Effector memory CD4-positive, alpha-beta T cell (primary cell): ENCODE measurements around the gene HTR3C.
"Not testable (repeated sequence)": the region's sequence is repeated elsewhere in the genome, so short reads cannot be mapped to it uniquely, and the experiment has no call there.

Source experiments
- DNase-seq, 3 donors: peaks; one replicate each; pipeline ENCODE4 v3.0.0-alpha.2; 2020
- H3K27ac ChIP-seq: 2 replicates; pipeline ENCODE4 v1.7.0; 2013; ENCODE audit warnings: mild to moderate bottlenecking, low read length, moderate library complexity; ENCODE audit not compliant: insufficient read depth, poor library complexity, severe bottlenecking
- H3K27me3 ChIP-seq: replicated peaks from 2 replicates; pipeline ENCODE4 v1.7.0; 2013; ENCODE audit warnings: mild to moderate bottlenecking, low read length; ENCODE audit not compliant: insufficient read depth, control insufficient read depth, poor library complexity, severe bottlenecking
- H3K36me3 ChIP-seq: 2 replicates; pipeline ENCODE4 v1.7.0; 2013; ENCODE audit warnings: mild to moderate bottlenecking, low read length, moderate library complexity; ENCODE audit not compliant: control insufficient read depth, insufficient read depth
- H3K4me1 ChIP-seq: 2 replicates; pipeline ENCODE4 v1.7.0; 2013; ENCODE audit warnings: low read length, mild to moderate bottlenecking; ENCODE audit not compliant: control insufficient read depth, insufficient read depth, poor library complexity, severe bottlenecking
- H3K4me3 ChIP-seq: 2 replicates; pipeline ENCODE4 v1.7.0; 2013; ENCODE audit warnings: low read length, low read depth, mild to moderate bottlenecking; ENCODE audit not compliant: insufficient read depth, poor library complexity, severe bottlenecking
- H3K9me3 ChIP-seq: 2 replicates; pipeline ENCODE4 v1.7.0; 2013; ENCODE audit warnings: mild to moderate bottlenecking, low read length, moderate library complexity; ENCODE audit not compliant: control insufficient read depth

HTR3C gene

DNA sequence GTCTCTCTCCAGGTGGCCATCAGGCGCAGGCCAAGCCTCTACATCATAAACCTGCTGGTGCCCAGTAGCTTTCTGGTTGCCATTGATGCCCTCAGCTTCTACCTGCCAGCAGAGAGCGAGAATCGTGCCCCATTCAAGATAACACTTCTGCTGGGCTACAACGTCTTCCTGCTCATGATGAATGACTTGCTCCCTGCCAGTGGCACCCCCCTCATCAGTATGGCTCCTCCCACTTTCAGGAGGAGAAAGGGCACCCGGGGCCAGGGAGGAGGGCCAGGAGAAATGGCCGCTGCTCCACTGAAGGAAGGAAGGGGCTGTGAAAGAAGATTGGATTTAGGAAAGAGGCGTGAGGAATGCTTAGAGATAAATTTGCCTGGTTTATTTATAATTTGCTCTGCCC, 6.6 kb downstream of the HTR3C start:
- no peaks in the 10 kb centered on the region for H3K36me3 ChIP-seq
- no peak overlapping the region for H3K27ac ChIP-seq
- H3K27me3 ChIP-seq, result no peaks in the 10 kb centered on the region

DNA sequence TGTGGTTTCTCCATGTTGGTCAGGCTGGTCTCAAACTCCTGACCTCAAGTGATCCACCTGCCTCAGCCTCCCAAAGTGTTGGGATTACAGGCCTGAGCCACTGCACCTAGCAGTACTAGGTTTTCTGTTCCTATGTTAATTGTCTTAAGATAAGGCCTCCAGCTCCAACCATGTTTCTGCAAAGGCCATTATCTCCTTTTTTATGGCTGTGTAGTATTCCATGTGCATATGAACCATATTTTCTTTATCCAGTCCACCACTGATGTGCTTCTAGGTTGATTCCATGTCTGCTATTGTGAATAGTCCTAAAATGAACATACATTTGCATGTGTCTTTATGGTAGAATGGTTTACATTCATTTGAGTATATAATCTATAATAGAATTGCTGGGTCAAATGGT, 9.8 kb downstream of the HTR3C start:
- Histone ChIP-seq H3K27ac (no peak overlapping the region), H3K36me3 (no peaks in the 10 kb centered on the region), H3K27me3 (no peaks in the 10 kb centered on the region), H3K4me1 (no peaks in the 10 kb centered on the region), H3K9me3 (no peaks in the 10 kb centered on the region), H3K4me3 (no peak overlapping the region)
- no peak for DNase-seq

More for the DNA sequence above, 6.6 kb downstream of the HTR3C start:
- Histone ChIP-seq H3K9me3 (no peaks in the 10 kb centered on the region), H3K4me1 (no peaks in the 10 kb centered on the region), H3K4me3 (no peak overlapping the region)
- no peak for DNase-seq

DNA sequence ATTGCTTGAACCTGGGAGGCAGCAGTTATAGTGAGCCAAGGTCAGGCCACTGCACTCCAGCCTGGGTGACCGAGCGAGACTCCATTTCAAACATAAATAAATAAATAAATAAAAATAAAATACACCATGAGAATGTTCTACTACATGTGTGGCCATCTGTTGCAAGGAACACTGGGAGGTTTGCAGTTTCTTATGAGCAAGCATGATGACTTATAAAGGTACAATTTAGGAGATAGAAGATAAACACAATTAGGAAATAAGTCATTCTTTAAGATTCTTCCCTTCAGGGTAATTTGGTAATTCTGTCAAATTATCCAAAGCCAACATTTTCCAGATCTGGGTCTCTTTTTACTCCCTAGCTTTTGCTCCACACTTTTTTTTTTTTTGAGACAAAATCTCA, 13.4 kb downstream of the HTR3C start:
- DNase-seq, result no peak
- Histone ChIP-seq H3K27ac (no peak overlapping the region), H3K4me3 (no peak overlapping the region), H3K27me3 (no peaks in the 10 kb centered on the region), H3K9me3 (no peaks in the 10 kb centered on the region), H3K36me3 (no peaks in the 10 kb centered on the region), H3K4me1 (no peaks in the 10 kb centered on the region)

DNA sequence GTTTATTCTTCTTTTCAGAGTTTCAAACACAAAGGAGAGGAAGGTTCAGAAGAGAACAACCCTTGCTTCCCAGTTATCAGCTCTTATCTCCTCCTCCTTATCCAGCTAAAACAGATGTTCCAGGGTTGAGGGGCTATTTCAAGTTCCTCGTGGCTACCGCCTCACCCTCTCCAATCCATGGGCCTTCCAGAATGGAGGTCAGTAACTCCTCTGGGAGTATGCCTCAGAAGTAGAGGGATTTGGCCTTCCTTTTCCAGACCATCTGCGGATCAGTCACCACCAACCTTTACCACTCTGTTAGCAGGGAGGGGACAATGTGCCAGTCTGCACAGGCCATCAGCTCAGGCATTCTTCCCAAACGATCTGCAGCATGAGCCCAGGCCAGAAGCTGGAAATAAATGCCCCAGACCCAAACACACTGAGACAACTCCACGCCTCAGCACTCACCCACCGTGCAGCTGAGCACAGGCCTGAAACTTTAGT, 14.8 kb downstream of the HTR3C start:
- no peaks in the 10 kb centered on the region for H3K9me3 ChIP-seq
- DNase-seq, result no peak
- no peaks in the 10 kb centered on the region for H3K4me1 ChIP-seq
- H3K27me3 ChIP-seq, result no peaks in the 10 kb centered on the region
- H3K36me3 ChIP-seq, result no peaks in the 10 kb centered on the region
- no peak overlapping the region for H3K4me3 ChIP-seq
- H3K27ac ChIP-seq, result no peak overlapping the region

DNA sequence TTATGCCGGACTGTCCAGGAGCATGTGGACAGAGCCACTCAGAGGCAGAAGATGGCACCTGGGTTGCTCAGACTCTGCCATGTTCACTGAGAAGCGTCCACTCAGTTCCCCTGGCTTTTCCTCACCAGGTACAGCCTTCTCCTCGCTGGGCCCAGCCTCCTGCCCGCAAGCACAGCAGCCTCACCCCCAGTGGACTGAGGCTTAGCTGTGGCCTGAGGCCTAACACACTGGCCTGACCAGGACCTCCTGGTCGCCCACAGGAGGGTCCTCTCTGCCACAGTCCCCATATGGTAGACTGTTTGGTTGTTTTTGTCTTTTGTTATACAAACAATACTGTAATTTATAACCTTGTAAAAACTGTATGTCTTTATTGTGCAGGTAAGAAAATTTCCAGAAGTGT, 15.5 kb downstream of the HTR3C start:
- Histone ChIP-seq H3K27me3 (no peaks in the 10 kb centered on the region), H3K9me3 (no peaks in the 10 kb centered on the region), H3K4me3 (no peak overlapping the region), H3K4me1 (no peaks in the 10 kb centered on the region), H3K27ac (no peak overlapping the region), H3K36me3 (no peaks in the 10 kb centered on the region)
- no peak for DNase-seq

DNA sequence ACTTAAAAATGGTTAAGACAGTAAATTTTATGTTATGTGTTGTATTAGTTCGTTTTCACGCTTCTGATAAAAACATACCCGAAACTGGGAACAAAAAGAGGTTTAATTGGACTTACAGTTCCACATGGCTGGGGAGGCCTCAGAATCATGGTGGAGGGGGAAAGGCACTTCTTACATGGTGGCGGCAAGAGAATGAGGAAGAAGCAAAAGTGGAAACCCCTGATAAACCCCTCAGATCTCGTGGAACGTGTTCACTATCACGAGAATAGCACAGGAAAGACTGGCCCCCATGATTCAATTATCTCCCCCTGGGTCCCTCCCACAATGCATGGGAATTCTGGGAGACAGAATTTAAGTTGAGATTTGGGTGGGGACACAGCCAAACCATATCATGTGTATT, 18.3 kb downstream of the HTR3C start:
- not testable (repeated sequence) for H3K27ac ChIP-seq, H3K36me3 ChIP-seq

DNA sequence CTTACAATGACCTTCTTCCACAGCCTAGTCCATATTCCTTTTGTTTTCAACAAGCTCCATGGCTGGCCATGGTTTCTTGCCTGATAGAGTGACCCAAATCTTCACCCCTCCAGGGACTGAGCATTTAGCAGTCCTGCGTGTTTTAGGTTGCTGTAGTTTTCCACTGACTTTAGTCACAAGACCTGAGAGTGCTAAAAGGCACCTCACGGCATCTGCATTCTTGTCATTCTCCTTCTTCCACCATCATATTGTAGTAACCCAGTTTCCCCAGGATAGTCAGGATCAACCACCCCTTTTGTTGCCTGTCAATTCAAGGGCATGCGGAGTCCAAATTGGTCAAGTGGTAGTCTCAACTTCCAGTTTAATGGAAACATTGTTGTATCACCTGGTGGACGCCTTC, 20.8 kb downstream of the HTR3C start:
- no peaks in the 10 kb centered on the region for H3K9me3 ChIP-seq
- no peak for DNase-seq
- H3K4me3 ChIP-seq, result no peak overlapping the region
- no peaks in the 10 kb centered on the region for H3K27me3 ChIP-seq
- no peaks in the 10 kb centered on the region for H3K4me1 ChIP-seq
- no peaks in the 10 kb centered on the region for H3K36me3 ChIP-seq
- H3K27ac ChIP-seq, result no peak overlapping the region

More for the DNA sequence above, 18.3 kb downstream of the HTR3C start:
- not testable (repeated sequence) for DNase-seq, H3K4me3 ChIP-seq, H3K27me3 ChIP-seq, H3K4me1 ChIP-seq, H3K9me3 ChIP-seq

DNA sequence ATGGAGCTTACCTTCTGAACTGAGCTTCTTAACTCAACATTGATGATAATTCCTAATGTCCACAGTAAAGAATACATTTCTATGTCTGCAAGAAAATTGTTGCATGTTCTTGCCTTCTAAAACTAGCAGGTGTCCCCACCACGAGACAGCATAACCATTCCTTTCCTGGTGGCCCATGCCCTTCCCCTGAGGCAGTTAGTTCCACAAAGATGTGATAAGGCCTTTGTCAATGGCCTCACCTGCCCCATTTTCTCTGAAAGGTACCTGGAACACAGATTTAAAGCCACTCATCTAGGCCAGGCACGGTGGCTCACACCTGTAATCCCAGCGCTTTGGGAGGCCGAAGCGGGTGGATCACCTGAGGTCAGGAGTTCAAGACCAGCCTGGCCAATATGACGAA, 23.1 kb downstream of the HTR3C start:
- no peaks in the 10 kb centered on the region for H3K36me3 ChIP-seq
- H3K27ac ChIP-seq, result no peak overlapping the region
- no peaks in the 10 kb centered on the region for H3K9me3 ChIP-seq
- H3K27me3 ChIP-seq, result no peaks in the 10 kb centered on the region
- DNase-seq, result no peak
- H3K4me3 ChIP-seq, result no peak overlapping the region
- no peaks in the 10 kb centered on the region for H3K4me1 ChIP-seq

DNA sequence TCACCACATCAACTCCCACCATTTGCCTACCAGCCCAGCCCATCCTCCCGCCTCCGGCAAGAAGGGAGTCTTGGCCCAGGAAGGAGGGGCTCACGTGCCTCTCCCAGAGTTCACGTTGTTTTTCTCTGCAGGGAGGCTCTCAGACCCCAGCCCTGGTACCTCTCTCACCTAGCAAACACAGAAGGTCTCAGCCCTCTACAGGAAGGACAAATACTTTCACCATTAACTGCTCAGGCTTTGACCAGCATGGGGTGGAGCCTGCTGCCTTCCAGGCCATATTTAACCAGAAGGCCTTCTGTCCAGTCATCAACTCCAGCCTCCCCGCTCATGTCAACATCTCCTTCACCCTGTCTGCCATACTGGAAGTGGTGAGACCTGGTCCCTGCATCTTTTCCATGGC, 25.0 kb downstream of the HTR3C start:
- Histone ChIP-seq H3K27me3 (no peaks in the 10 kb centered on the region), H3K27ac (no peak overlapping the region), H3K9me3 (no peaks in the 10 kb centered on the region), H3K36me3 (no peaks in the 10 kb centered on the region), H3K4me3 (no peak overlapping the region), H3K4me1 (no peaks in the 10 kb centered on the region)
- no peak for DNase-seq

DNA sequence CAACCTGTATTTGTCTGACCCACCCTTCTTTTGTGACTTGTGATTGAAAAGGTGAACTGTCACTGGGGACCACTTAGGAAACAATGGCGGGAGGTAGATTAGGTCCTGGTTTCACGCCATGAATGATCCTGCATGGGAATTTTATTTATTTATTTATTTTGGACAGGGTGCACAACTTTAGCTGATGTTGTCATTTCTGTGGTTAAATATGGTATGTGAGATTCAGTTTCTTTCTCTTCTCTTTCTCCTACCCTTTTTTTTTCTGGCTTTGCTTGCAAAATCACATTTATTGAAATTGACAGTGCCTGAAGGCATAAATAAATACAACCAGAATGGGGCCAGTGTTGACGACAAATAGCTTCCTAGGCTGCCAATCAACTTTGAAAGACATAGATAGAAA, 26.0 kb downstream of the HTR3C start:
- no peak for DNase-seq
- Histone ChIP-seq H3K9me3 (no peaks in the 10 kb centered on the region), H3K27me3 (no peaks in the 10 kb centered on the region)

More for the DNA sequence above, 26.0 kb downstream of the HTR3C start:
- Histone ChIP-seq H3K27ac (no peak overlapping the region), H3K4me3 (no peak overlapping the region), H3K4me1 (no peaks in the 10 kb centered on the region), H3K36me3 (no peaks in the 10 kb centered on the region)
